H1 (cell line): ENCODE measurements around the gene EGFR. TPM values are rescaled to one million over a fixed set of nuclear protein-coding genes. Genes with fewer than 3 reads are reported as not detected.

ENCODE experiments used
- CTCF ChIA-PET: fragments of 300-600 bp; sonication (Branson Sonifier 250); formaldehyde crosslinking; loops from one replicate; lab custom pipeline; 2021; ENCODE audit not compliant: partially characterized antibody; lab: Charles Lee
- POLR2A ChIA-PET: fragments of 300-600 bp; sonication (Branson Sonifier 250); formaldehyde crosslinking; loops from one replicate; lab custom pipeline; 2021; ENCODE audit warnings: inconsistent platforms; ENCODE audit not compliant: partially characterized antibody; lab: Charles Lee
- DNase-seq, 2 experiments: peaks; one replicate each; pipeline versions ENCODE4 v3.0.0 to v3.0.0-alpha.2; 2010 to 2022; ENCODE audit warnings: low spot score in 2 of 2, low read depth in 1 of 2, mixed read lengths in 1 of 2
- FAIRE-seq: peaks from 2 replicates; lab custom pipeline; 2011; peaks lifted over from hg19 to GRCh38; lab: Jason Lieb, UNC
- H2AFZ ChIP-seq: 2 replicates; pipeline ENCODE4 v1.8.1; 2012; ENCODE audit warnings: low read length, inconsistent platforms
- H2AK5ac ChIP-seq: 2 replicates; pipeline ENCODE4 v1.6.1; 2013; ENCODE audit warnings: low read depth, low read length
- H2BK120ac ChIP-seq: replicated peaks from 2 replicates; pipeline ENCODE3; 2013; ENCODE audit warnings: low read depth, low read length, inconsistent platforms
- H2BK12ac ChIP-seq: 2 replicates; pipeline ENCODE4 v1.6.1; 2013; ENCODE audit warnings: low read depth, low read length
- H2BK15ac ChIP-seq: 2 replicates; pipeline ENCODE4 v1.6.1; 2013; ENCODE audit warnings: low read length
- H2BK20ac ChIP-seq: 2 replicates; pipeline ENCODE4 v1.6.1; 2013; ENCODE audit warnings: low read length
- H2BK5ac ChIP-seq: 2 replicates; pipeline ENCODE4 v1.6.1; 2013; ENCODE audit warnings: low read depth, low read length
- H3K14ac ChIP-seq: 2 replicates; pipeline ENCODE4 v1.6.1; 2013; ENCODE audit warnings: inconsistent platforms; ENCODE audit not compliant: insufficient read length
- H3K18ac ChIP-seq: 2 replicates; pipeline ENCODE4 v1.6.1; 2013; ENCODE audit warnings: low read length; ENCODE audit errors: extremely low read depth
- H3K23ac ChIP-seq: 2 replicates; pipeline ENCODE4 v1.6.1; 2013; ENCODE audit warnings: inconsistent platforms; ENCODE audit not compliant: insufficient read length
- H3K23me2 ChIP-seq: 2 replicates; pipeline ENCODE4 v1.6.1; 2013; ENCODE audit warnings: low read depth, low read length
- H3K27ac ChIP-seq: 2 replicates; pipeline ENCODE4 v1.6.1; 2011; ENCODE audit warnings: low read depth, low read length, inconsistent platforms
- H3K27me3 ChIP-seq, 4 experiments: replicated peaks in 1 of 4; 1 replicate in 1 of 4; 2 replicates in 3 of 4; pipeline versions ENCODE4 v1.6.1 to v1.8.1; 2011 to 2013; ENCODE audit warnings: low read length in 3 of 4, mild to moderate bottlenecking in 3 of 4, inconsistent platforms in 2 of 4, mixed read lengths in 2 of 4, moderate library complexity in 1 of 4; ENCODE audit not compliant: control insufficient read depth in 3 of 4, insufficient read depth in 3 of 4; ENCODE audit errors: extremely low read depth in 1 of 4
- H3K36me3 ChIP-seq, 4 experiments: 2 replicates each; pipeline versions ENCODE4 v1.6.1 to v1.8.1; 2011 to 2013; ENCODE audit warnings: mild to moderate bottlenecking in 4 of 4, low read length in 3 of 4, moderate library complexity in 2 of 4, control low read depth in 1 of 4, inconsistent platforms in 1 of 4; ENCODE audit not compliant: insufficient read depth in 4 of 4, control insufficient read depth in 2 of 4
- H3K4ac ChIP-seq: replicated peaks from 2 replicates; pipeline ENCODE3; 2013; ENCODE audit warnings: low read length, low read depth, mixed read lengths, inconsistent platforms; ENCODE audit not compliant: insufficient read length
- H3K4me1 ChIP-seq, 4 experiments: replicated peaks in 1 of 4; 1 replicate in 1 of 4; 2 replicates in 3 of 4; pipeline versions ENCODE4 v1.6.1 to v1.8.1; 2011 to 2013; ENCODE audit warnings: low read length in 3 of 4, inconsistent platforms in 2 of 4, mixed read lengths in 1 of 4; ENCODE audit not compliant: insufficient read depth in 4 of 4, control insufficient read depth in 3 of 4
- H3K4me2 ChIP-seq, 2 experiments: 2 replicates each; pipeline versions ENCODE4 v1.6.1 to v1.8.1; 2011 to 2013; ENCODE audit warnings: low read depth in 2 of 2, low read length in 2 of 2, control low read depth in 1 of 2, inconsistent platforms in 1 of 2, mild to moderate bottlenecking in 1 of 2; ENCODE audit not compliant: insufficient read depth in 1 of 2
- H3K4me3 ChIP-seq, 4 experiments: fragments of 200-600, 300-600 bp in 1 of 4; sonication (generic), shearing (Covaris generic), sonication (Bioruptor Twin) in 1 of 4; 2 replicates each; pipeline versions ENCODE4 v1.5.1 to v1.8.1; 2011 to 2016; ENCODE audit warnings: low read length in 4 of 4, low read depth in 3 of 4, control low read depth in 2 of 4, inconsistent platforms in 2 of 4, mild to moderate bottlenecking in 2 of 4, mixed read lengths in 1 of 4, moderate library complexity in 1 of 4; ENCODE audit not compliant: insufficient read depth in 2 of 4; ENCODE audit errors: extremely low read depth in 1 of 4
- H3K56ac ChIP-seq: replicated peaks from 2 replicates; pipeline ENCODE3; 2013; ENCODE audit warnings: low read depth, mild to moderate bottlenecking, mixed read lengths, low read length, inconsistent platforms; ENCODE audit not compliant: insufficient read length
- H3K79me1 ChIP-seq: 2 replicates; pipeline ENCODE4 v1.6.1; 2013; ENCODE audit warnings: low read depth, low read length, control low read depth
- H3K79me2 ChIP-seq, 2 experiments: 2 replicates each; pipeline versions ENCODE4 v1.6.1 to v1.8.1; 2012 to 2013; ENCODE audit warnings: low read length in 2 of 2, mild to moderate bottlenecking in 2 of 2, inconsistent platforms in 1 of 2; ENCODE audit not compliant: insufficient read depth in 2 of 2, control insufficient read depth in 1 of 2
- H3K9ac ChIP-seq, 4 experiments: replicated peaks in 1 of 4; 1 replicate in 1 of 4; 2 replicates in 3 of 4; pipeline versions ENCODE4 v1.6.1 to v1.8.1; 2011 to 2013; ENCODE audit warnings: low read depth in 3 of 4, low read length in 3 of 4, control low read depth in 2 of 4, mild to moderate bottlenecking in 2 of 4, moderate library complexity in 2 of 4, inconsistent platforms in 1 of 4; ENCODE audit errors: extremely low read depth in 1 of 4
- H3K9me3 ChIP-seq, 2 experiments: 2 replicates each; pipeline versions ENCODE4 v1.6.1 to v1.8.1; 2012 to 2013; ENCODE audit warnings: mild to moderate bottlenecking in 2 of 2, moderate library complexity in 2 of 2, control low read depth in 1 of 2, inconsistent platforms in 1 of 2, low read depth in 1 of 2, low read length in 1 of 2, mixed read lengths in 1 of 2; ENCODE audit not compliant: insufficient read depth in 2 of 2
- H4K20me1 ChIP-seq, 2 experiments: replicated peaks in 1 of 2; 2 replicates each; pipeline versions ENCODE3 to v1.8.1; 2011 to 2013; ENCODE audit warnings: inconsistent platforms in 2 of 2, low read length in 2 of 2, mild to moderate bottlenecking in 1 of 2; ENCODE audit not compliant: insufficient read depth in 2 of 2, control insufficient read depth in 1 of 2
- H4K5ac ChIP-seq: 2 replicates; pipeline ENCODE4 v1.6.1; 2013; ENCODE audit warnings: low read length, low read depth, mixed read lengths, inconsistent platforms; ENCODE audit not compliant: insufficient read length
- H4K8ac ChIP-seq: 2 replicates; pipeline ENCODE4 v1.8.0; 2013; ENCODE audit warnings: mild to moderate bottlenecking, moderate library complexity, low read length, inconsistent platforms; ENCODE audit not compliant: insufficient read depth; ENCODE audit errors: extremely low read depth
- H4K91ac ChIP-seq: replicated peaks from 2 replicates; pipeline ENCODE3; 2013; ENCODE audit warnings: low read length, mixed read lengths, inconsistent platforms; ENCODE audit not compliant: insufficient read length
- BCL11A ChIP-seq, 2 experiments: IDR thresholded peaks; one replicate each; pipeline ENCODE4 v1.6.1; 2011; ENCODE audit warnings: low read depth in 2 of 2, low read length in 2 of 2, mild to moderate bottlenecking in 2 of 2
- CREB1 ChIP-seq: IDR thresholded peaks from 2 replicates; pipeline ENCODE4 v1.6.1; 2012; ENCODE audit warnings: inconsistent platforms
- CTBP2 ChIP-seq: IDR thresholded peaks from 2 replicates; pipeline ENCODE4 v1.7.0; 2011; ENCODE audit warnings: borderline replicate concordance, mild to moderate bottlenecking, moderate library complexity, mixed read lengths, low read length; ENCODE audit not compliant: insufficient read depth, insufficient read length
- EZH2 ChIP-seq: fragments of 200-600 bp; sonication (generic); IDR thresholded peaks from 2 replicates; pipeline ENCODE4 v1.7.1; 2012; ENCODE audit warnings: low read depth, mild to moderate bottlenecking, moderate library complexity, low read length, inconsistent platforms; ENCODE audit not compliant: severe bottlenecking
- JUND ChIP-seq: IDR thresholded peaks from 2 replicates; pipeline ENCODE4 v1.6.1; 2011; ENCODE audit warnings: mild to moderate bottlenecking, improper control_type of control experiment, low read length
- NANOG ChIP-seq: IDR thresholded peaks from 2 replicates; pipeline ENCODE4 v1.6.1; 2011; ENCODE audit warnings: low read length, low read depth, mild to moderate bottlenecking, inconsistent platforms; ENCODE audit not compliant: insufficient read depth, poor library complexity, severe bottlenecking
- POLR2A ChIP-seq, 2 experiments: IDR thresholded peaks; 1 replicate in 1 of 2; 2 replicates in 1 of 2; pipeline ENCODE4 v1.6.1; 2011; ENCODE audit warnings: low read depth in 2 of 2, low read length in 2 of 2, mild to moderate bottlenecking in 2 of 2; ENCODE audit errors: control extremely low read depth in 1 of 2
- RAD21 ChIP-seq, 2 experiments: IDR thresholded peaks in 1 of 2; conservative IDR thresholded peaks in 1 of 2; 2 replicates each; pipeline ENCODE4 v1.6.1; 2011; ENCODE audit warnings: low read depth in 2 of 2, low read length in 2 of 2, improper control_type of control experiment in 1 of 2, inconsistent platforms in 1 of 2, mild to moderate bottlenecking in 1 of 2, moderate library complexity in 1 of 2
- SAP30 ChIP-seq: fragments of 300-600 bp; sonication (generic); IDR thresholded peaks from 2 replicates; pipeline ENCODE4 v1.7.1; 2012; ENCODE audit warnings: low read length, moderate library complexity, mild to moderate bottlenecking, inconsistent platforms; ENCODE audit not compliant: insufficient read depth, insufficient replicate concordance
- SIX5 ChIP-seq: IDR thresholded peaks from 2 replicates; pipeline ENCODE4 v1.6.1; 2011; ENCODE audit warnings: mild to moderate bottlenecking, low read depth, low read length
- TAF7 ChIP-seq: optimal IDR thresholded peaks from 2 replicates; pipeline ENCODE3; 2011; ENCODE audit warnings: low read depth, mild to moderate bottlenecking, inconsistent platforms, low read length, moderate library complexity, borderline replicate concordance
- YY1 ChIP-seq: IDR thresholded peaks from 2 replicates; pipeline ENCODE4 v1.6.1; 2011; ENCODE audit warnings: low read depth, mild to moderate bottlenecking, low read length
- WGBS, 2 experiments: shearing (Covaris generic) in 1 of 2; methylation state at CpG; one replicate each; pipeline versions ENCODE4 v1.1.6 to v1.1.7; 2013 to 2015; ENCODE audit warnings: low lambda C conversion rate in 2 of 2, mixed read lengths in 2 of 2, inconsistent platforms in 1 of 2, low coverage in 1 of 2, missing lambda C conversion rate in 1 of 2; ENCODE audit not compliant: insufficient replicate concordance in 2 of 2, insufficient coverage in 1 of 2, insufficient read length in 1 of 2; ENCODE audit errors: extremely low coverage in 1 of 2, missing lambda C conversion rate in 1 of 2; 5-methylcytosine and 5-hydroxymethylcytosine counted together
- polyA plus RNA-seq, 7 experiments: library from polyadenylated mRNA; depleted of rRNA in 3 of 7; stranded (reverse) in 5 of 7; unstranded in 2 of 7; fragments of >200 nt in 5 of 7; fragments of 200-250 nt in 2 of 7; gene quantifications; 1 replicate in 5 of 7; 2 replicates in 1 of 7; 4 replicates in 1 of 7; pipeline versions ENCODE4 v1.2.1 to v1.2.3, GENCODE V29; 2011 to 2013; ENCODE audit warnings: missing spikeins in 2 of 7, mixed read lengths in 2 of 7
- total RNA-seq: library from RNA; stranded (reverse); fragmentation: NEBNext Ultra II Directional; extraction: Animal tissue kit (Norgen Biotek cat#: 25700); gene quantifications from 2 replicates; pipeline ENCODE4 v1.2.1, GENCODE V29; 2021
- TF ChIP-seq, protein P1 (sequence below): IDR thresholded peaks from 2 replicates; pipeline ENCODE4 v1.6.1; 2011; ENCODE audit warnings: low read length, improper control_type of control experiment

The EGFR gene
- total and polyA plus RNA-seq, 2 of the 8 experiments (the other 6 are each of a cell fraction or from before 2014, with no cell fraction given) = 1.9 to 5.8 TPM

DNA sequence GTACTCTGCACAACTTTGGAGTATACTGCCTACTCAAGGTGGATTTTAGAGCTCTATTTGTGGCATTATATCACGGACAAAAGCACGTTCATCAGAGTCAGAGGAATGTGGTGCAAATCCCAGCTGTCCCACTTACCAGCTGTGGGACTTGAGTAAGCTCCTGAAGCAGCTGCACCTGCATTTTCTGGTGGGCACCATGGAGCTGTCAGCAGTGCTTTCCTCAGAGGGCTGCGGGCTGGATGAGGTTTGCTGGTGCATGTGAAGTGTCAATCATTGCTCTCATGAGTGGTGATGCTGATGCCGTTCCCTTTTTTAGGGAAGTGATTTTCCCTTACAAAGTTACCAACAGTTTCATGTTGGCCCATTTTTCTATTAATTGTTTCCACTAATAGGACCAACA is 53.4 kb downstream of the EGFR start:
- H3K27ac ChIP-seq = no peak overlapping the region
- H2AK5ac ChIP-seq = no peak overlapping the region
- TF ChIP-seq POLR2A (IDR thresholded peaks at IDR 0.05; ENCODE audit: control extremely low read depth in 1 of 2, low read depth in 2 of 2, low read length in 2 of 2) (no peak), TAF7 (no peak), BCL11A (IDR thresholded peaks at IDR 0.05; ENCODE audit: low read depth in 2 of 2, low read length in 2 of 2) (no peak), SAP30 (no peak), CREB1 (no peak), NANOG (no peak), SIX5 (no peak), EZH2 (no peak), RAD21 (IDR thresholded peaks at IDR 0.05 in 1 of 2, conservative IDR thresholded peaks at IDR 0.05 in 1 of 2; ENCODE audit: low read depth in 2 of 2, low read length in 2 of 2) (no peak), YY1 (no peak), JUND (no peak), CTBP2 (no peak)
- TF ChIP-seq, protein P1, sequence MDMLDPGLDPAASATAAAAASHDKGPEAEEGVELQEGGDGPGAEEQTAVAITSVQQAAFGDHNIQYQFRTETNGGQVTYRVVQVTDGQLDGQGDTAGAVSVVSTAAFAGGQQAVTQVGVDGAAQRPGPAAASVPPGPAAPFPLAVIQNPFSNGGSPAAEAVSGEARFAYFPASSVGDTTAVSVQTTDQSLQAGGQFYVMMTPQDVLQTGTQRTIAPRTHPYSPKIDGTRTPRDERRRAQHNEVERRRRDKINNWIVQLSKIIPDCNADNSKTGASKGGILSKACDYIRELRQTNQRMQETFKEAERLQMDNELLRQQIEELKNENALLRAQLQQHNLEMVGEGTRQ = no peak

More for the DNA sequence above, 53.4 kb downstream of the EGFR start:
- CTCF ChIA-PET = interaction anchor here (1.7 kb wide), 1 partner anchor 183 kb away, joined by 6 read pairs; no protein-coding TSS in a partner anchor
- H3K79me2 ChIP-seq = no peaks in the 10 kb centered on the region
- peaks cover 0 to 3% of the 10 kb centered on the region in 2 experiments for H4K20me1 ChIP-seq
- FAIRE-seq (no peak), DNase-seq (no peak)
- H3K4ac ChIP-seq = no peak overlapping the region
- H3K9ac ChIP-seq = no peak overlapping the region
- POLR2A ChIA-PET = no interaction called here
- 83% methylated on average over 4 of the region's 4 CpGs; no CpG with 5 or more reads in 1 of the 2 experiments for WGBS, 2 experiments
- H3K23ac ChIP-seq = no peak overlapping the region
- H4K91ac ChIP-seq = no peak overlapping the region
- no peak overlapping the region for H2BK120ac ChIP-seq
- no peaks in the 10 kb centered on the region for H3K27me3 ChIP-seq
- H2BK12ac ChIP-seq = no peak overlapping the region
- no peaks in the 10 kb centered on the region for H3K9me3 ChIP-seq
- H3K79me1 ChIP-seq = 0 out of 2 replicates have a peak, but pooled peaks cover 2% of the 10 kb centered on the region
- H2BK5ac ChIP-seq = no peak overlapping the region
- H3K14ac ChIP-seq = no peak overlapping the region
- H3K4me3 ChIP-seq = no peak overlapping the region
- H2BK20ac ChIP-seq = no peak overlapping the region
- no peak overlapping the region for H2BK15ac ChIP-seq
- H3K56ac ChIP-seq = no peak overlapping the region
- H4K8ac ChIP-seq = no peak overlapping the region
- no peaks in the 10 kb centered on the region; a peak in 1 of 7 replicates for H3K4me1 ChIP-seq
- H3K23me2 ChIP-seq = no peaks in the 10 kb centered on the region
- no peaks in the 10 kb centered on the region for H3K36me3 ChIP-seq
- no peak overlapping the region for H3K4me2 ChIP-seq
- no peak overlapping the region for H3K18ac ChIP-seq
- H2AFZ ChIP-seq = no peak overlapping the region
- H4K5ac ChIP-seq = no peak overlapping the region
